SK-N-SH (cell line): ENCODE data around the gene COL4A2.

Experiments used
- CTCF ChIP-seq: fragments of 200-600 bp; sonication (generic); IDR thresholded peaks from 2 replicates; pipeline ENCODE4 v1.6.1; 2017; ENCODE audit warnings: antibody characterized with exemption, mild to moderate bottlenecking, moderate library complexity
- EP300 ChIP-seq, 2 experiments: IDR thresholded peaks; 2 replicates each; pipeline versions ENCODE4 v1.4.0 to v1.6.1; 2012; ENCODE audit warnings: borderline replicate concordance in 1 of 2, low read depth in 1 of 2, low read length in 1 of 2
- GABPA ChIP-seq: IDR thresholded peaks from 2 replicates; pipeline ENCODE4 v1.4.0; 2012; ENCODE audit warnings: low read depth, mild to moderate bottlenecking
- JUND ChIP-seq: IDR thresholded peaks from 2 replicates; pipeline ENCODE4 v1.4.0; 2012
- POLR2AphosphoS5 ChIP-seq: IDR thresholded peaks from 2 replicates; pipeline ENCODE4 v1.6.1; 2012; ENCODE audit warnings: low read depth, low read length
- REST ChIP-seq: IDR thresholded peaks from 2 replicates; pipeline ENCODE4 v1.6.1; 2012; ENCODE audit warnings: mild to moderate bottlenecking, low read depth, low read length, moderate library complexity
- YY1 ChIP-seq: IDR thresholded peaks from 2 replicates; pipeline ENCODE4 v1.4.0; 2012; ENCODE audit warnings: low read depth, mild to moderate bottlenecking
- ZBTB33 ChIP-seq: IDR thresholded peaks from 2 replicates; pipeline ENCODE4 v1.4.0; 2012; ENCODE audit warnings: low read depth, borderline replicate concordance

GRCh38 chr13:110414931-110415330 is 107.8 kb downstream of the COL4A2 start:
- no peak for TF ChIP-seq GABPA
- TF ChIP-seq CTCF = no peak
- no peak for TF ChIP-seq YY1
- TF ChIP-seq JUND = no peak
- no peak for TF ChIP-seq EP300 (IDR thresholded peaks at IDR 0.05; ENCODE audit: borderline replicate concordance in 1 of 2, low read depth in 1 of 2, low read length in 1 of 2)
- TF ChIP-seq REST = no peak
- TF ChIP-seq POLR2AphosphoS5 = no peak
- no peak for TF ChIP-seq ZBTB33
